OCI-LY1 (cell line): Measurements from ENCODE around the gene EPM2AIP1.

Experiments used
- H2AFZ ChIP-seq: fragments of 200-600 bp; sonication (generic), shearing (Covaris generic); 2 replicates; pipeline ENCODE4 v1.6.0; 2014; ENCODE audit warnings: antibody characterized with exemption, mild to moderate bottlenecking, low read length
- H3F3A ChIP-seq: fragments of 200-600 bp; sonication (generic), shearing (Covaris generic); 2 replicates; pipeline ENCODE4 v1.6.0; 2014; ENCODE audit warnings: mild to moderate bottlenecking, antibody characterized with exemption, low read length, moderate library complexity; ENCODE audit not compliant: insufficient read depth
- H3K27ac ChIP-seq: fragments of 200-600 bp; sonication (generic); 2 replicates; pipeline ENCODE4 v1.5.1; 2014; ENCODE audit warnings: low read length, mixed run types, mild to moderate bottlenecking, low read depth; ENCODE audit not compliant: poor library complexity, severe bottlenecking
- H3K27me3 ChIP-seq: fragments of 200-600 bp; sonication (generic); 2 replicates; pipeline ENCODE4 v1.6.0; 2014; ENCODE audit warnings: antibody characterized with exemption, mild to moderate bottlenecking, low read length, moderate library complexity; ENCODE audit not compliant: insufficient read depth
- H3K36me3 ChIP-seq: fragments of 200-600 bp; sonication (generic); 2 replicates; pipeline ENCODE4 v1.6.1; 2014; ENCODE audit warnings: mild to moderate bottlenecking, antibody characterized with exemption, low read length, moderate library complexity, mixed read lengths; ENCODE audit not compliant: insufficient read depth
- H3K4me1 ChIP-seq: fragments of 200-600 bp; sonication (generic); 2 replicates; pipeline ENCODE4 v1.5.1; 2014; ENCODE audit warnings: mild to moderate bottlenecking, low read length, moderate library complexity; ENCODE audit not compliant: insufficient read depth, severe bottlenecking
- H3K4me2 ChIP-seq: fragments of 200-600 bp; sonication (generic), shearing (Covaris generic); 2 replicates; pipeline ENCODE4 v1.6.1; 2014; ENCODE audit warnings: low read length
- H3K4me3 ChIP-seq: fragments of 200-600 bp; sonication (generic); 2 replicates; pipeline ENCODE4 v1.5.1; 2014; ENCODE audit warnings: low read length, low read depth, mild to moderate bottlenecking, mixed read lengths; ENCODE audit not compliant: poor library complexity, severe bottlenecking
- H3K79me2 ChIP-seq: fragments of 200-600 bp; shearing (Covaris generic); 2 replicates; pipeline ENCODE4 v1.6.1; 2016; ENCODE audit warnings: mixed run types, low read length, mixed read lengths; ENCODE audit not compliant: insufficient read depth
- H3K9ac ChIP-seq: fragments of 200-600 bp; sonication (generic), shearing (Covaris generic); 2 replicates; pipeline ENCODE4 v1.6.1; 2014; ENCODE audit warnings: mild to moderate bottlenecking, low read length, mixed read lengths
- H3K9me2 ChIP-seq: fragments of 200-600 bp; sonication (generic), shearing (Covaris generic); 2 replicates; pipeline ENCODE4 v1.6.1; 2014; ENCODE audit warnings: low read depth, mild to moderate bottlenecking, low read length, mixed read lengths
- H3K9me3 ChIP-seq: fragments of 200-600 bp; shearing (Covaris generic); 2 replicates; pipeline ENCODE4 v1.6.1; 2014; ENCODE audit warnings: low read length, mixed read lengths
- H4K20me1 ChIP-seq: fragments of 200-600 bp; sonication (generic), shearing (Covaris generic); 2 replicates; pipeline ENCODE4 v1.6.0; 2016; ENCODE audit warnings: mild to moderate bottlenecking, low read length; ENCODE audit not compliant: insufficient read depth
- EZH2 ChIP-seq: fragments of 200-600 bp; sonication (generic), shearing (Covaris generic); IDR thresholded peaks from 2 replicates; pipeline ENCODE4 v1.8.0; 2017; ENCODE audit warnings: borderline replicate concordance, mixed run types, mild to moderate bottlenecking, antibody characterized with exemption, low read length, moderate library complexity, mixed read lengths
- TF ChIP-seq, protein P1 (sequence below): fragments of 200-600 bp; sonication (generic), shearing (Covaris generic); IDR thresholded peaks from 2 replicates; pipeline ENCODE4 v1.5.1; 2017; ENCODE audit warnings: mild to moderate bottlenecking, antibody characterized with exemption, low read length, moderate library complexity, mixed read lengths

Gene EPM2AIP1

DNA sequence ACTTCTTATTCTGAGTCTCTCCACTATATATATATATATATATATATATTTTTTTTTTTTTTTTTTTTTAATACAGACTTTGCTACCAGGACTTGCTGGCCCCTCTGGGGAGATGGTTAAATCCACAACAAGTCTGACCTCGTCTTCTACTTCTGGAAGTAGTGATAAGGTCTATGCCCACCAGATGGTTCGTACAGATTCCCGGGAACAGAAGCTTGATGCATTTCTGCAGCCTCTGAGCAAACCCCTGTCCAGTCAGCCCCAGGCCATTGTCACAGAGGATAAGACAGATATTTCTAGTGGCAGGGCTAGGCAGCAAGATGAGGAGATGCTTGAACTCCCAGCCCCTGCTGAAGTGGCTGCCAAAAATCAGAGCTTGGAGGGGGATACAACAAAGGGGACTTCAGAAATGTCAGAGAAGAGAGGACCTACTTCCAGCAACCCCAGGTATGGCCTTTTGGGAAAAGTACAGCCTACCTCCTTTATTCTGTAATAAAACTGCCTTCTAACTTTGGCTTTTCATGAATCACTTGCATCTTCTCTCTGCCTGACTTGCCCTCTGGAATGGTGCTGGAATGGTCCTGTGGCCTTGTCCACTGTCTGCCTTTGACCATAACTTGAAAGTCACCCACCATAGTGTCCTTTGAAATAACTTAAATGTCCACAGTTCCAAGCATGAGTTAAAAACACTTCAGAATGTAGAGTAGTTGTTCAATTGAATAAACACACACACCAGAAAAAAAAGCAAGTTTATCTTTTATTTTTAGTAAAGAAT lies 32.8 kb upstream of the EPM2AIP1 start:
- H3K79me2 ChIP-seq: no peaks in the 10 kb centered on the region

DNA sequence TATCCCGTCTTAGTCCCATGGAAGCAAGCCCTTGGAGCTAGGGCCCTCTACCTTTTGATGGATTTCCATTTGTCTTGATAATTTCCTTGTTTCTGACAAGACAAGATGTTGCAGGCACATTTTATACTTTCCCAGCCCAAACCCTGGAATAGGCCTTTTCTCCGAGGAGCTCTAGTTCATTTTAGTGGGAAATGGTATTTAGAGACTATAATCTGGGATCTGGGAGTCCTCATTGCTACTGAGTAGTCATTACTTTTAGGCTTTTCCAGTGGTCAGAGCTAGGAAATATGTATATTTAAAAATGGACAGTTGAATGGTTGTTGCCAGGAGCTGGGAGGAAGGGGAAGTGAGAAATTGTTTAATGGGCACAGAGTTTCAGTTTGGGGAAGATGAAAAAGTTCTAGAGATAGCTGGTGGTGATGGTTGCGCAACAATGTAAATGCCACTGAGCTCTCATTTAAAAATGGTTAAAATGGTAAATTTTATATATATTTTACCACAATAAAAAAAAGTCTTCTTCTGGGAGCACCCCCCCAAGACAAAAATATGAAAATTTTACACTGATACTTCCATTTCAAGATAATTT lies 32.0 kb upstream of the EPM2AIP1 start:
- Histone ChIP-seq H3K79me2 (no peaks in the 10 kb centered on the region), H3K9me2 (no peaks in the 10 kb centered on the region), H3K27ac (no peak overlapping the region), H3K27me3 (no peaks in the 10 kb centered on the region), H3F3A (no peaks in the 10 kb centered on the region), H3K4me2 (no peak overlapping the region), H3K9me3 (no peaks in the 10 kb centered on the region), H3K9ac (no peak overlapping the region), H4K20me1 (no peaks in the 10 kb centered on the region), H3K36me3 (peaks cover 91% of the 10 kb centered on the region), H2AFZ (no peak overlapping the region), H3K4me3 (no peak overlapping the region), H3K4me1 (no peaks in the 10 kb centered on the region)
- no peak for TF ChIP-seq EZH2
- TF ChIP-seq, protein P1, sequence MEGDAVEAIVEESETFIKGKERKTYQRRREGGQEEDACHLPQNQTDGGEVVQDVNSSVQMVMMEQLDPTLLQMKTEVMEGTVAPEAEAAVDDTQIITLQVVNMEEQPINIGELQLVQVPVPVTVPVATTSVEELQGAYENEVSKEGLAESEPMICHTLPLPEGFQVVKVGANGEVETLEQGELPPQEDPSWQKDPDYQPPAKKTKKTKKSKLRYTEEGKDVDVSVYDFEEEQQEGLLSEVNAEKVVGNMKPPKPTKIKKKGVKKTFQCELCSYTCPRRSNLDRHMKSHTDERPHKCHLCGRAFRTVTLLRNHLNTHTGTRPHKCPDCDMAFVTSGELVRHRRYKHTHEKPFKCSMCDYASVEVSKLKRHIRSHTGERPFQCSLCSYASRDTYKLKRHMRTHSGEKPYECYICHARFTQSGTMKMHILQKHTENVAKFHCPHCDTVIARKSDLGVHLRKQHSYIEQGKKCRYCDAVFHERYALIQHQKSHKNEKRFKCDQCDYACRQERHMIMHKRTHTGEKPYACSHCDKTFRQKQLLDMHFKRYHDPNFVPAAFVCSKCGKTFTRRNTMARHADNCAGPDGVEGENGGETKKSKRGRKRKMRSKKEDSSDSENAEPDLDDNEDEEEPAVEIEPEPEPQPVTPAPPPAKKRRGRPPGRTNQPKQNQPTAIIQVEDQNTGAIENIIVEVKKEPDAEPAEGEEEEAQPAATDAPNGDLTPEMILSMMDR: no peak

More for the DNA sequence above, 32.8 kb upstream of the EPM2AIP1 start:
- H3K9me3 ChIP-seq: no peaks in the 10 kb centered on the region
- no peaks in the 10 kb centered on the region for H3K9me2 ChIP-seq
- no peak overlapping the region for H3K27ac ChIP-seq
- no peak overlapping the region for H2AFZ ChIP-seq
- H3K4me1 ChIP-seq: no peaks in the 10 kb centered on the region
- H3K9ac ChIP-seq: no peak overlapping the region
- no peak overlapping the region for H3K4me2 ChIP-seq
- H4K20me1 ChIP-seq: no peaks in the 10 kb centered on the region
- H3K27me3 ChIP-seq: no peaks in the 10 kb centered on the region
- H3K4me3 ChIP-seq: no peak overlapping the region
- H3K36me3 ChIP-seq: peaks cover 91% of the 10 kb centered on the region
- no peak for TF ChIP-seq EZH2
- TF ChIP-seq, protein P1: no peak
- H3F3A ChIP-seq: no peaks in the 10 kb centered on the region

DNA sequence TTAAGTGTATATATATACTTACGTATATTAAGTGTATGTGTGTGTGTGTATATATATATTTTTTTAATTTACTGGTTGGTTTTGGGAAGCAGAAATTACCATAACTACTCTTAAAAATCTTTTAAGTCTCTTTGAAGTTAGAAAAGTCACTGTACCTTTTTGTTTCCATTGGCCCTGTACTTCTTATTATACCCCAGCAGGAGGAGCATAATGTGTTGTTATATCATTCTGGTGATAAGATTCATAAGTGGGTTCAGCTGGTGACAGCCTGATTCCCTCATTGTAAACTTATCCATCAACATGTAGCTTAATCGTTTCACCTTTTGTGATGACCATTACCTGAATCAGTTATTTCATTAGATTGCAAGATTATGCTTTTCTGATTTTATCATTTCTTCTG lies 31.2 kb upstream of the EPM2AIP1 start:
- no peak overlapping the region for H3K9ac ChIP-seq
- H3K27ac ChIP-seq: no peak overlapping the region
- no peaks in the 10 kb centered on the region for H4K20me1 ChIP-seq
- no peaks in the 10 kb centered on the region for H3K27me3 ChIP-seq
- no peak overlapping the region for H3K4me2 ChIP-seq
- peaks cover 91% of the 10 kb centered on the region for H3K36me3 ChIP-seq
- no peaks in the 10 kb centered on the region for H3K9me3 ChIP-seq
- no peak overlapping the region for H2AFZ ChIP-seq
- TF ChIP-seq, protein P1: peak; percentile 35; the same call in 1 of the 2 replicates
- no peak for TF ChIP-seq EZH2
- H3K9me2 ChIP-seq: no peaks in the 10 kb centered on the region
- no peaks in the 10 kb centered on the region for H3F3A ChIP-seq
- H3K4me1 ChIP-seq: no peaks in the 10 kb centered on the region
- no peak overlapping the region for H3K4me3 ChIP-seq
- no peaks in the 10 kb centered on the region for H3K79me2 ChIP-seq
